GM20431 (cell line): ENCODE data around the gene MRPL28.

Experiments
- in situ Hi-C: fragments of 300-500 bp; cut with MseI, MboI; formaldehyde crosslinking; loops from one replicate; pipeline ENCODE4 v1.15.0; 2020; ENCODE audit warnings: low sequenced_read_pairs; ENCODE audit not compliant: unreplicated experiment

MRPL28 gene

DNA sequence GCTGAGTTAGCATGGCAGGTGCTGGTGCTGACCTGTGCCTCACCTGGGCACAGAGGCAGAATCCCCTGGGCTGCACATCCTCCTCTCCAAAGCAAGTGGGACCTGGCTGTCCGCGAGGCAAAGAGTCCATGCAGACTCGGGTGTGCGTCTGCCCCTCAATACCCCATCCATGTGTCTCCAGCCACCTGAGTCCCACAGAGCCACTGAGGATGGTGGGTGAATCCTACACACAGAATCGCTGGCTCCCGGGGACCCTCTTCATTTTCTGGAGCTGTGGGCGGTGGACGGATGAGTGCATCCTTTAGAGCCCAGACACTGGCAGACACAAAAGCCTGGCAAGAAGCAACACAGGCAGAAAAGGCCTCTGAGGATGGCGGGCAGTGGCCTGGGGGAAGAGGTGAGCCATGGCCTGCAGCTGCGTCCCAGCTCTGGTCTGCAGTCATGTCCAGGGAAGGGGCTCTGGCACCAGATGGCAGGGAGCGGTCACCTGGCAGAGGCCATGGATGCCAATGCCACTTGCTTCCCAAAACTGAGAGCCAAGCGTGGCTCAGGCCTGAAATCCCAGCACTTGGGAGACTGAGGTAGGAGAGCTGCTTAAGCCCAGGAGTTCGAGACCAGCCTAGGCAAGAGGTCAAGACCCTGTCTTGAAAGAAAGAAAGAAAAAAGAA lies 47.7 kb downstream of the MRPL28 start:
- in situ Hi-C loops: no loop called here

DNA sequence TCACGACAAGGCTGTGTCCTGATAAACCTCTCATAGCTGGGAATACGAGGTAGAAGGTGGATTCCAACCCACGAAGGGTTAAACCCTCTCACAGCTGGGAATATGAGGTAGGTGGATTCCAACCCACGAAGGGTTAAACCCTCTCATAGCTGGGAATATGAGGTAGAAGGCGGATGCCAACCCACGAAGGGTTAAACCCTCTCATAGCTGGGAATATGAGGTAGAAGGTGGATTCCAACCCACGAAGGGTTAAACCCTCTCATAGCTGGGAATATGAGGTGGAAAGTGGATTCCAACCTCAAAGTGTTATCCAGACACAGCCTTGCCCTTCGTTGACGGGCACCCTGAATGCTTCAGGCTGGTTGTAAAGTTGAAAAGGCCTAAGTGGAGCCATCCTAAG lies 48.8 kb downstream of the MRPL28 start:
- in situ Hi-C loops: no loop called here

DNA sequence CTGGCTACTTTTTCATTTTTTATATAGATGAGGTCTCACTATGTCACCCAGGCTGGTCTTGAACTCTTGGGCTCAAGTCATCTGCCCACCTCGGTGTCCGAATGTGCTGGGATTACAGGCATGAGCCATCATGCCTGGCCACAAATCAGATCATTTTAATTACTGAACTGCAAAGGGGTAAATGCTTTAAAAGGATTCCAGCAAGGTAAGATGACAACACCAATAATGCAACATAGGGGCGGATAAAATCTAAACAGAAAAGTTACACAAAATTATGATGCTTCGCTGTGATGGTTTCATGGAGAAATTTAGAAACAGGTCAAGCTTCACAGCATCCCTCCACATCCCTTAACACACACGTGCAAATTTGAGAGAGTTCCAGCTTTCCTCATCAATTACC lies 50.1 kb downstream of the MRPL28 start:
- in situ Hi-C loops: no loop called here

DNA sequence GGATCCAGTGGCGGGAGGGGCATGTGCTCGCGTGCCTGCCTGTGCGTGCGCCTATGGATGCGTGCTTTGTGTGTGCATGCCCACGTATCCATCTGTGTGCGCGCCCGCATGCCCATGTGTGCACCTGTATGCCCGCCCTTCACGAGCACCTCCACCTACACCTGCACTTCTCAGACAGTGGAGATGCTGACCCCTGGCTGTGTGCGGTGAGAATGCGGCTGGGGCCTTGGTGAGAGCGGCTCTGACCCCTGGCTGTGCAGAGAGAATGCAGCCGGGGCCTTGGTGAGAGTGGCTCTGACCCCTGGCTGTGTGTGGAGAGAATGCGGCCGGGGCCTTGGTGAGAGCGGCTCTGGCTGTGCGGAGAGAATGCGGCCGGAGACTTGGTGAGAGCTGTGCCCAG lies 51.7 kb downstream of the MRPL28 start:
- in situ Hi-C loops: no loop called here

DNA sequence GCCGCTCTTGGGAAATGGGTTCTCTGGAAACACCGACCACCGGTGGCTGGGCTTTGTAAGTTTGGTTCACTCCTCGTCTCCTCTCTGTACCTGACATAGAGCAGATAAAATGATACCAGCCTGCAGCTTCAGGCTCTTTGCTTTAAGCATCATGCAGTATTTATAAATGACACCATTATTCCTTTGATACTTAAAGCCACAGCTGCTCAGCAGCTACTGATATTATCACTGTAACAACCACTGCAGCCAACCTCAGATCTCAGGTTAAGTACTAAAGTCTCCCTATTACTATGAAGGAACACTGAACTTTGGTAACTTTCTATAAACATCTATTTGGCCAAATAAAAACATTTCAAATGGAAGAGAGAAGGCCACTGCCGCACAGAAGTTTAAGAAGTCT lies 52.8 kb downstream of the MRPL28 start:
- in situ Hi-C loops: no loop called here
